ENCODE results near the gene ALOX5.
"Not testable (repeated sequence)": the region's sequence is repeated elsewhere in the genome, so short reads cannot be mapped to it uniquely, and the experiment has no call there.

ALOX5 gene

DNA sequence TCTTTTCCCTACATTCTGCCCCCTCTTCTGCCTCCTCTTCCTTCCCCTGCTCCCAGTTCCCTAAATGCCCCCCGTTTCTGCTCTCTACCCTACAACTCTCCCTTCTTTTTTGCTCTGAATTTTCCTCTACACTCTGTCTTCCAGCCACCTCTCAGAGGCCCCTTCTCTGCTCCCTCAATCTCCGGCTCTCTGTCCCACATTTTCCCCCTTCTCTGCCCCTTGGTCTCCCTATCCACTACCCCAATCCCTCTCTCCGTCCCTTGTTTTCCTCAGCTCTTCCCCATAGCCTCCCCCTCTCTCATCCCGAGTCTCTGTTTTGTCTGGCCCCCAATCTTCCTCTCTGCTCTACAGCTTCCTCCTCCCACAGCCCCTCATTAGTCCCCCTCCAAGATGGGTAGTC is 3.3 kb downstream of the ALOX5 start:
- H3K36me3 ChIP-seq (ENCODE audit: control insufficient read depth, insufficient read depth, low read length), result no peaks in the 10 kb centered on the region
- no peak overlapping the region for H3K27ac ChIP-seq (ENCODE audit: low read depth, low read length)
- H3K27me3 ChIP-seq (ENCODE audit: control insufficient read depth, insufficient read depth, low read length), result peaks cover 10% of the 10 kb centered on the region
- no peak overlapping the region for H3K9ac ChIP-seq (ENCODE audit: low read length)
- peaks cover 9% of the 10 kb centered on the region for H3K4me1 ChIP-seq (ENCODE audit: control insufficient read depth, insufficient read depth, low read length)
- H3K4me3 ChIP-seq (ENCODE audit: low read length), result no peak overlapping the region

DNA sequence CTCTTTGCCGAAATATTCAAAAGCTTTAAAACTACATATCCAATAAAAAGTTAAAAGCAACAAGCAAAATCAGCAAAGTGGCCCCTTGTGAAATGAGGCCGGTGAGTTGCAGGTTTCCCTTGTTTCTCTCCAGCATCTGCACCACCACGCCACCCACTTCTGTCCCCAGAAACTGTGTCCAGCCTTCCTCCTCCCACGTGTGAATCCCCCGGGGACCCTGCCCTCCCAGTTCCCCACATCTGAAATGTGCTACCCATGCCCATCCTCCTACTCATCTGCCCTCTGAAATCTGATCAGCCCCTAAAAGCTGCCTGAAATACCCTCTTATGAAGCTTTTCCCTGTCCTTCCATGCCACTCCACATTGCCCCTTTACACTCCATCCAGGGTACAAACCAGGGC is 3.8 kb downstream of the ALOX5 start:
- no peaks in the 10 kb centered on the region for H3K36me3 ChIP-seq (ENCODE audit: control insufficient read depth, insufficient read depth, low read length)
- peaks cover 10% of the 10 kb centered on the region for H3K27me3 ChIP-seq (ENCODE audit: control insufficient read depth, insufficient read depth, low read length)
- H3K4me1 ChIP-seq (ENCODE audit: control insufficient read depth, insufficient read depth, low read length), result peaks cover 9% of the 10 kb centered on the region
- H3K9ac ChIP-seq (ENCODE audit: low read length), result no peak overlapping the region
- no peak overlapping the region for H3K4me3 ChIP-seq (ENCODE audit: low read length)
- no peak overlapping the region for H3K27ac ChIP-seq (ENCODE audit: low read depth, low read length)

DNA sequence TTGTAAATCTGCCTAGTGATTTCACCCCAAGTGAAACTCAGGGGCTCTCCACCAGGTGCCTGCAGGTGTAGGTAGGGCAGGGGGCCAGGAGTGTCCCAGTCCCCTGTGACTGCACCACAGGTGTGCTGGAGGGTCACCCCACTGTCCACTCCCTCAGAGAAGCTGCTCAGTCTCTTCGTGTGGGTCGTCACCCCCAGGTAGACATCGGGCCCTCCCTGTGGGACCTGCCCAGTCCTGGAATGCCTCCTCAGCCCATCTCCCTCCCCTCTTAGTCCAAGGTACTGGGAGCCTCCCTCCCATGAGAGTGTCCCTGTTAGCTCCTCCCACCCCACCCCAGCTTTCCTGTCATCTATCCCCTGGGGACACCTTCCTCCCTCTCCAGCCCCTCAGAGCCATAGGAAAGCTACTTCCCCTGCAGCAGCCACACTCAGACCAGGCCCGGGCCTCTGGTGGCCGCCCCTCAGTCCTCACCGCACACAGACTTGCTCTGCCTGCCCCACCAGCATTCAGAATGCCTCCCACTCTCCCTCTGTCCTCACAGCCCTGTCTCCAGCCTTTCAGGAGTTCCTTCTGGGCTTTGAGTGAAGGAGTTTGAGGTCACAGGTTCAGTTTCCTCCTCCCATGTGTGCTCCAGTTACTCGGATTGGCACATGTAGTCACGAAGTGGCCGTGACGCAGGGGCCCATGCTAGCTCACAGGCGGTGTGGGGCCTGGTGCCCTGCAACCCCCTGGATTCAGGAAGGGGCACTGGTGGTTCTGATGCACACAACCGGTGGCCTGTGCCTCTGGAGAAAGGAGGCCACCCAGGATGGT is 5.1 kb downstream of the ALOX5 start:
- no peaks in the 10 kb centered on the region for H3K36me3 ChIP-seq (ENCODE audit: control insufficient read depth, insufficient read depth, low read length)
- H3K4me1 ChIP-seq (ENCODE audit: control insufficient read depth, insufficient read depth, low read length), result peaks cover 4% of the 10 kb centered on the region
- H3K27me3 ChIP-seq (ENCODE audit: control insufficient read depth, insufficient read depth, low read length), result peaks cover 10% of the 10 kb centered on the region
- no peak overlapping the region for H3K27ac ChIP-seq (ENCODE audit: low read depth, low read length)
- H3K4me3 ChIP-seq (ENCODE audit: low read length), result no peak overlapping the region
- H3K9ac ChIP-seq (ENCODE audit: low read length), result no peak overlapping the region

DNA sequence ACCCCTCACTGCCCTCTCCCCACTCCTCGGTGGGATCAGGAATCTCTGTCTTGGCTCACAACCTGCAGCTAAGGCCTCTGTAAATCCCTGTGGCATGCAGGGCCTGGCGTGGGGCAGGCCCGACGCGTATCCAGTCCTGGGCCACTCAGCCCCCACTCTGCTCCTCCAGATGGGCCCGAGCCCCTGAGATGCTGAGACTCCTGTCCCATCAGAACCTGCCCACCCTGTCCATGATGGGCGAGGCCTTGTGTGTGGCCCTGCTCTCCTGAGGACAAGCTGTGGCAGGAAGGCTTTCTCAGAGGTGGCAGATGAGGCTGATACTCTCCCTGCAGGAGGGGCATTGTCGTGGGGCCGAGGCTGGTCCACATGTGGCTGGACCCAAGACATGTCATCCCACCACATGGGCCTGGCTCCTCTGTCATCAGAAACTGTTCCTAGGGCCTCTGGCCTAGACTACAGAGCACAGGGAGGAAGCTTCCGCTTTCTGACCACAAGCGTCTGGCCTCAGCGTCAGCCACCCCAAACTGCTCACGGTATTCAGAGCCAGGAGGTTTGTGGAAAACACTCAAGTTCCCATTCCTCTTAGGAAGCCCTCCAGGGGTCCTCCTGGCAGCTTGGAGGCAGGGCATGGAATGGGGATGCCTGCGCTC is 6.0 kb downstream of the ALOX5 start:
- Histone ChIP-seq H3K9ac (ENCODE audit: low read length) (no peak overlapping the region), H3K27me3 (ENCODE audit: control insufficient read depth, insufficient read depth, low read length) (peaks cover 5% of the 10 kb centered on the region), H3K36me3 (ENCODE audit: control insufficient read depth, insufficient read depth, low read length) (no peaks in the 10 kb centered on the region), H3K4me1 (ENCODE audit: control insufficient read depth, insufficient read depth, low read length) (no peaks in the 10 kb centered on the region), H3K27ac (ENCODE audit: low read depth, low read length) (no peak overlapping the region), H3K4me3 (ENCODE audit: low read length) (no peak overlapping the region)

DNA sequence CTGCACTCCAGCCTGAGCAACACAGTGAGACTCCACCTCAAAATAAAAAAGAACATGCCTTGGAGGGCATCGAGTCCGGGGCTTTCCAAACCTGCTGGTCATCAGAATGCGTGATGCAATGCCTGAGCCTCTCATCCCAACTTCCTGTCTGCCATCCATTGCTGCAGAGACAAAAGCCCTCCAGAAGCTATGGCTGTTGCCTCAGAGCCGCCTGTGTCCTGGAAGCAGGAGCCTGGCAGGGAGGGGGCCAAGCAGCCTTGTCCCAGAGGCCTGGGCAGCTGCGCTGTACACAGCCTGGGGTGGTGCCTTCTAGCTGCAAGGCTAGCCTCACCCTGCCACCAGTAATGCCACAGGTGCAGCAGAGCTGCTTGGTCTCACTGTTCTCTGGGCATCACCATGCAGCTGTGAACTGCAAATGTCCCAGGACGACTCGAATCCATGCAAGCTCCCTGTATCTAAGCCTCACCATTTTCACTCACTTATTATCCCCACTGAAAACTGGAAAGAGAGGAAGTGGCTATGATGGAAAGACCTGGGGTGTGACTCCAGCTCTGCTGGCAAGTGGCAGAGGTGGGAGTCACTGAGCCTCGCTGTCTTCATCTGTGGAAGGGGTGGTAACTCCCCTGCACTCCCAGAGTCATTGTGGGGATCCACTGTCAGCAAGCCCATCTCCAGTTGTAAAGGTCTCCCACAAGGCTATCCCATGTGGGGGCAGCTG is 7.0 kb downstream of the ALOX5 start:
- no peak overlapping the region for H3K4me3 ChIP-seq (ENCODE audit: low read length)
- peaks cover 2% of the 10 kb centered on the region for H3K27me3 ChIP-seq (ENCODE audit: control insufficient read depth, insufficient read depth, low read length)
- H3K36me3 ChIP-seq (ENCODE audit: control insufficient read depth, insufficient read depth, low read length), result no peaks in the 10 kb centered on the region
- H3K4me1 ChIP-seq (ENCODE audit: control insufficient read depth, insufficient read depth, low read length), result no peaks in the 10 kb centered on the region
- H3K9ac ChIP-seq (ENCODE audit: low read length), result no peak overlapping the region
- H3K27ac ChIP-seq (ENCODE audit: low read depth, low read length), result no peak overlapping the region

DNA sequence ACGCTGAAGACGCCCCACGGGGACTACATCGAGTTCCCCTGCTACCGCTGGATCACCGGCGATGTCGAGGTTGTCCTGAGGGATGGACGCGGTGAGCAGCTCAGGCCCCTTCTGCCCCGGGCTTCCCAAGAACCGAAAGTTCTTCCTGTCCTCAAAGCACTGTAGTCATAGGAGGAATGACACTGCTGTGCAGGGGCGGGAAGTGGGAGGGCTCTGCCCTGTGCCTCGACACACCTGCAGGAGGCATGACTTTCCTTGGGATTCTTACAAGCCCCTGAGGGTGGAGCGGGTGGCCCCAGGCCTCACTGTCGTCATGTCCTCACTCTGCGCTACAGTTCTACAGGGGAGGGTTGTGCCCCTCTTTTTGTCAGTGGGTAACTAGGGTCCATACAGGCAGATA is 8.6 kb downstream of the ALOX5 start:
- H3K27ac ChIP-seq (ENCODE audit: low read depth, low read length), result no peak overlapping the region
- H3K27me3 ChIP-seq (ENCODE audit: control insufficient read depth, insufficient read depth, low read length), result peaks cover 2% of the 10 kb centered on the region
- H3K4me3 ChIP-seq (ENCODE audit: low read length), result no peak overlapping the region
- no peak overlapping the region for H3K9ac ChIP-seq (ENCODE audit: low read length)
- H3K4me1 ChIP-seq (ENCODE audit: control insufficient read depth, insufficient read depth, low read length), result no peaks in the 10 kb centered on the region
- H3K36me3 ChIP-seq (ENCODE audit: control insufficient read depth, insufficient read depth, low read length), result no peaks in the 10 kb centered on the region

DNA sequence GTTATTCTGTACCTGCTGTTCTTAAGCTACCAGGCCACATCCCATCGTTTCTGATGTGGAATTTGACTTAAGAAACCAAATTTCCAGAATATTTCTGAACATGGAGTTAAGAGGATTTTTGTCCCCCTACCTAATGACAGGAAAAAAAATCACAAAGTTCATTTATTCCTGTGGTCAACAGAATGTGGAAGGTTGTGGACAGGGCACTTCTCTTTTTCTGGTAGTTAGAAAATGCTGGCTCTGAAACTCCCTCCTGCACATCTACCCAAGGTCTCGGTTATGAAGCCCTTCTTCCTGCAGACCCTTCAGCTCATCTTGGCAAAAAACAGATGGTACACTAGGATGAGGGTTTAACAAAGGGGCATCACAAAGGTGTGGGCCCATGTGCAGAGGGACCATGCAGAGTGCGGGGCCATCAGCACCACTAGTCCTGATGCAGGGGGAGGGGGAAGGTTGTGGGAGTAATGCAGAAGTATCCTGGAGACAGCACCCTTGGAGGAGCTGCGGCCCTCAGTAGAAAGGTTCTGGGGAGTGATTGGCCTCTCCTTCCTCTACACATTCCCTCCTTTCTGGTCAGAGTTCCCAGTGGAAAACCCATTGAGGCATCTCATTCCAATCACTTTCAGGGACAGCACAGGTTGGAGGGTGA is 9.8 kb downstream of the ALOX5 start:
- H3K27me3 ChIP-seq (ENCODE audit: control insufficient read depth, insufficient read depth, low read length), result no peaks in the 10 kb centered on the region
- no peaks in the 10 kb centered on the region for H3K4me1 ChIP-seq (ENCODE audit: control insufficient read depth, insufficient read depth, low read length)
- no peaks in the 10 kb centered on the region for H3K36me3 ChIP-seq (ENCODE audit: control insufficient read depth, insufficient read depth, low read length)
- H3K9ac ChIP-seq (ENCODE audit: low read length), result no peak overlapping the region
- H3K4me3 ChIP-seq (ENCODE audit: low read length), result no peak overlapping the region
- no peak overlapping the region for H3K27ac ChIP-seq (ENCODE audit: low read depth, low read length)

DNA sequence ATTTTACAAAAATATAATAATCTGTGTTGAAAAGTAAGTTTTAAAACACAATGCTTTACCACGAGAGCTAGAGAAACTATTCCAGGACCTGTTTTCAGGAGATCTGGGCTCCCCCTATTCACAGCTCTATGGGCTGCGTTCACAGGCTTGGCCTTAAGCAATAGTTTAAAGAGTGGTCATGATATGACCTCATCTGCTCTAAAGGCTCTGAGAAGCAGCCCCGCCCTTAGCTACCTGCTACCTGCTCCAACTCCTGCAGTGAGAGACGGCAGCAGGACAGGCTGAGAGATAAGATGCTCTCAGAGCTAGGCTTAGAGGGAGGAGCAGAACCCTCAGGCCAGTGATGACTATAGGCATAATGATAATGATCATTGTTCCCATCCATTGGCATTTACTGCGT is 12.6 kb downstream of the ALOX5 start:
- H3K4me1 ChIP-seq (ENCODE audit: control insufficient read depth, insufficient read depth, low read length), result no peaks in the 10 kb centered on the region
- no peak overlapping the region for H3K4me3 ChIP-seq (ENCODE audit: low read length)
- H3K27ac ChIP-seq (ENCODE audit: low read depth, low read length), result no peak overlapping the region
- H3K36me3 ChIP-seq (ENCODE audit: control insufficient read depth, insufficient read depth, low read length), result no peaks in the 10 kb centered on the region
- no peak overlapping the region for H3K9ac ChIP-seq (ENCODE audit: low read length)
- H3K27me3 ChIP-seq (ENCODE audit: control insufficient read depth, insufficient read depth, low read length), result no peaks in the 10 kb centered on the region

DNA sequence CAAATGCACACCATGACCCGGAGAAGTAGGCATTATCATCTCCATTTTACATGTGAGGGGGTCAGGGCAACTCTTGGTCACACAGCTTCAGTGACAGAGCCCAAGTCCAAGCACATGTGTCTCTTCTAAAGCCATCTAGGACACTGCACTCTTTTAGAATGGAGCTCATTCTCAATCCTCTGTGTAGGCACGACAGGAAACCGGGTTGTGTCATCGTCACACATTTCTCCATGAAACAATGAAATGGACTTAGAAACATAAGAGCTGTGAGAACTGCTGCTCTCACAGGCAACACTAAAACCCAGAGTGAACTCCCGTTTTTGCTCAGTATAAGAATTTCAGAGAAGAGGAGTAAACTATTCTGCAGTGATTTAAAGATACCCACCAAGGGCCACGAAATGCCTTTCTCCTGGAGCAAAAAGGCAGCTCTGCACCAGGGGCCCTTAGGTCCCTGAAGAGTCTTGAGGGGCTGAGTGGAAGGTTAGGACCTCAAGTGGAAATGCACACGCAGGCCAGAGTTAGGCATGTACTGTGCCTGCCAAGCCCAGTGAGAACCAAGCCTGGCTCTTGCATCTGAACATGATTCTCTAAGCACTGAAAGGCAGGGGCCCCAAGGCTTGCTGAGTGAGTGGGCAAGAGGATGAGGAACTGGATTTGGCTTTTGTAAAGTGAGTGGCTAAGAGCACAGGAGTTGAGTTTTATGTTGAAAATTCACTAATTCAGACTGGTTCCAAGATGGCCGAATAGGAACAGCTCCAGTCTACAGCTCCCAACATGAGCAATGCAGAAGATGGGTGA is 13.3 kb downstream of the ALOX5 start:
- Histone ChIP-seq H3K4me3 (ENCODE audit: low read length) (no peak overlapping the region), H3K9ac (ENCODE audit: low read length) (no peak overlapping the region), H3K4me1 (ENCODE audit: control insufficient read depth, insufficient read depth, low read length) (no peaks in the 10 kb centered on the region), H3K27me3 (ENCODE audit: control insufficient read depth, insufficient read depth, low read length) (no peaks in the 10 kb centered on the region), H3K27ac (ENCODE audit: low read depth, low read length) (no peak overlapping the region), H3K36me3 (ENCODE audit: control insufficient read depth, insufficient read depth, low read length) (no peaks in the 10 kb centered on the region)

DNA sequence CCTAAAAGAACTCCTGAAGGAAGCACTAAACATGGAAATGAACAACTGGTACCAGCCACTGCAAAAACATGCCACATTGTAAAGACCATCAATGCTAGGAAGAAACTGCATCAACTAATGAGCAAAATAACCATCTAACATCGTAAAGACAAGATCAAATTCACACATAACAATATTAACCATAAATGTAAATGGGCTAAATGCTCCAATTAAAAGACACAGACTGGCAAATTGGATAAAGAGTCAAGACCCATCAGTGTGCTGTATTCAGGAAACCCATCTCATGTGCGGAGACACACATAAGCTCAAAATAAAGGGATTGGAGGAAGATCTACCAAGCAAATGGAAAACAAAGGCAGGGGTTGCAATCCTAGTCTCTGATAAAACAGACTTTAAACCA is 15.7 kb downstream of the ALOX5 start:
- H3K9ac ChIP-seq (ENCODE audit: low read length); H3K4me3 ChIP-seq (ENCODE audit: low read length); H3K27me3 ChIP-seq (ENCODE audit: control insufficient read depth, insufficient read depth, low read length); H3K4me1 ChIP-seq (ENCODE audit: control insufficient read depth, insufficient read depth, low read length); H3K36me3 ChIP-seq (ENCODE audit: control insufficient read depth, insufficient read depth, low read length); H3K27ac ChIP-seq (ENCODE audit: low read depth, low read length): not testable (repeated sequence)

DNA sequence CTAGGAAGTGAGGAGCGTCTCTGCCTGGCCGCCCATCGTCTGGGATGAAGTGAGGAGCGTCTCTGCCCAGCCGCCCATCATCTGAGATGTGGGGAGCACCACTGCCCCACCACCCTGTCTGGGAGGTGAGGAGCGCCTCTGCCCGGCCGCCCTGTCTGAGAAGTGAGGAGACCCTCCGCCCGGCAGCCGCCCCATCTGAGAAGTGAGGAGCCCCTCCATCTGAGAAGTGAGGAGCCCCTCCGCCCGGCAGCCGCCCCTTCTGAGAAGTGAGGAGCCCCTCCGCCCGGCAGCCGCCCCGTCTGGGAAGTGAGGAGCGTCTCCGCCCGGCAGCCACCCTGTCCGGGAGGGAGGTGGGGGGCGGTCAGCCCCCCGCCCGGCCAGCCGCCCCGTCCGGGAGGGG is 17.6 kb downstream of the ALOX5 start:
- not testable (repeated sequence) for H3K4me1 ChIP-seq (ENCODE audit: control insufficient read depth, insufficient read depth, low read length); H3K4me3 ChIP-seq (ENCODE audit: low read length); H3K27me3 ChIP-seq (ENCODE audit: control insufficient read depth, insufficient read depth, low read length); H3K36me3 ChIP-seq (ENCODE audit: control insufficient read depth, insufficient read depth, low read length); H3K27ac ChIP-seq (ENCODE audit: low read depth, low read length); H3K9ac ChIP-seq (ENCODE audit: low read length)

DNA sequence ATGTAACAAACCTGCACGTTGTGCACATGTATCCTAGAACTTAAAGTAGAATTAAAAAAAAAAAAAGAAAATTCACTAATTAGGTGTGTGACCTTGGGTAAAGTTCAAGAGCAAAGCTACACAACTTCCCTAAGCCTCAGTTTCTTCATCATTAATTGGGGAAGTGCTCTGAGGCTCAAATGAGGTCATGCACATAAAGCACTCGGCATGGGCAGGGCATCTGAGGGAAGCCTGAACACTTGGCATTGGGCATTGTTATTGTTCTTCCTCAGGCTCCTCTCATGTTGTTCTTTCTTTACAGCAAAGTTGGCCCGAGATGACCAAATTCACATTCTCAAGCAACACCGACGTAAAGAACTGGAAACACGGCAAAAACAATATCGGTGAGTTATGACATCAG is 21.5 kb downstream of the ALOX5 start:
- H3K4me3 ChIP-seq (ENCODE audit: low read length), result no peak overlapping the region
- no peaks in the 10 kb centered on the region for H3K27me3 ChIP-seq (ENCODE audit: control insufficient read depth, insufficient read depth, low read length)
- no peak overlapping the region for H3K9ac ChIP-seq (ENCODE audit: low read length)
- no peaks in the 10 kb centered on the region for H3K4me1 ChIP-seq (ENCODE audit: control insufficient read depth, insufficient read depth, low read length)
- no peaks in the 10 kb centered on the region for H3K36me3 ChIP-seq (ENCODE audit: control insufficient read depth, insufficient read depth, low read length)
- no peak overlapping the region for H3K27ac ChIP-seq (ENCODE audit: low read depth, low read length)
